Subcutaneous adipose tissue (tissue), 4 donors: ENCODE results near the gene PDE11A. TPM values are rescaled to one million over a fixed set of nuclear protein-coding genes. Genes with fewer than 3 reads are reported as not detected.

Experiments
- CTCF ChIP-seq: fragments of 450-650 bp; IDR thresholded peaks from one replicate; pipeline ENCODE4 v1.5.1; 2016; ENCODE audit warnings: low read depth, mild to moderate bottlenecking, control low read depth, antibody characterized with exemption, moderate library complexity
- total RNA-seq, 4 donors: library from RNA; depleted of rRNA; stranded (reverse); fragments of >200 nt; gene quantifications; one replicate each; pipeline ENCODE4 v1.1.0, GENCODE V29; 2016

PDE11A gene
- total RNA-seq, 4 donors from 2014 or later, result 0.33 to 1.2 (median 1.1) TPM; not detected in 1

- TF ChIP-seq CTCF, result no peak
Measured at GRCh38 chr2:178025551-178026185, 46.9 kb downstream of the PDE11A start.

GRCh38 chr2:178018141-178018540 lies 54.4 kb downstream of the PDE11A start:
- TF ChIP-seq CTCF, result no peak

GRCh38 chr2:178016612-178017011 lies 56.0 kb downstream of the PDE11A start:
- TF ChIP-seq CTCF, result no peak

GRCh38 chr2:178012639-178013038 lies 59.9 kb downstream of the PDE11A start:
- no peak for TF ChIP-seq CTCF

GRCh38 chr2:178009813-178010212 lies 62.8 kb downstream of the PDE11A start:
- TF ChIP-seq CTCF, result no peak

GRCh38 chr2:178008636-178009289 lies 63.8 kb downstream of the PDE11A start:
- no peak for TF ChIP-seq CTCF

- no peak for TF ChIP-seq CTCF
Measured at GRCh38 chr2:178006710-178007109, 65.9 kb downstream of the PDE11A start.
